ENCODE measurements around the gene UBE2D1. TPM values are rescaled to one million over a fixed set of nuclear protein-coding genes. Genes with fewer than 3 reads are reported as not detected.

Gene UBE2D1
- total RNA-seq, 2 donors from 2014 or later, result 14.6 to 18.4 TPM

- intact Hi-C loops (cut with DNase I), result no loop called here
- Histone ChIP-seq H3K27me3 (no peaks in the 10 kb centered on the region), H3K9ac (ENCODE audit: low read depth in 2 of 2, low read length in 2 of 2) (no peak overlapping the region), H3K9me3 (no peaks in the 10 kb centered on the region), H3K4me1 (no peaks in the 10 kb centered on the region), H3K27ac (no peak overlapping the region), H3K4me3 (no peak overlapping the region), H3K36me3 (no peaks in the 10 kb centered on the region)
- DNase-seq, result no peak
- no peak for TF ChIP-seq CTCF (IDR thresholded peaks at IDR 0.05)
Measured at GRCh38 chr10:58348571-58349033, 13.8 kb downstream of the UBE2D1 start.

- no peaks in the 10 kb centered on the region for H3K4me1 ChIP-seq
- H3K27ac ChIP-seq, result no peak overlapping the region
- no peak for TF ChIP-seq CTCF (IDR thresholded peaks at IDR 0.05)
- no peaks in the 10 kb centered on the region for H3K9me3 ChIP-seq
- DNase-seq, result no peak
- intact Hi-C loops (cut with DNase I), result no loop called here
- H3K9ac ChIP-seq (ENCODE audit: low read depth in 2 of 2, low read length in 2 of 2), result no peak overlapping the region
- H3K27me3 ChIP-seq, result no peaks in the 10 kb centered on the region
- no peak overlapping the region for H3K4me3 ChIP-seq
- no peaks in the 10 kb centered on the region for H3K36me3 ChIP-seq
Measured at GRCh38 chr10:58350023-58350422, 15.2 kb downstream of the UBE2D1 start.

GRCh38 chr10:58350619-58351323 lies 16.0 kb downstream of the UBE2D1 start:
- no peak for DNase-seq
- TF ChIP-seq CTCF (IDR thresholded peaks at IDR 0.05), result no peak
- Histone ChIP-seq H3K27ac (no peak overlapping the region), H3K4me1 (no peaks in the 10 kb centered on the region), H3K9me3 (no peaks in the 10 kb centered on the region), H3K36me3 (no peaks in the 10 kb centered on the region), H3K27me3 (no peaks in the 10 kb centered on the region), H3K9ac (ENCODE audit: low read depth in 2 of 2, low read length in 2 of 2) (no peak overlapping the region), H3K4me3 (no peak overlapping the region)
- intact Hi-C loops (cut with DNase I), result no loop called here

GRCh38 chr10:58351616-58352578 lies 17.1 kb downstream of the UBE2D1 start:
- TF ChIP-seq CTCF (IDR thresholded peaks at IDR 0.05), result no peak
- DNase-seq, result no peak
- H3K9ac ChIP-seq (ENCODE audit: low read depth in 2 of 2, low read length in 2 of 2), result no peak overlapping the region
- no peaks in the 10 kb centered on the region for H3K4me1 ChIP-seq
- H3K9me3 ChIP-seq, result no peaks in the 10 kb centered on the region
- no peak overlapping the region for H3K27ac ChIP-seq
- H3K4me3 ChIP-seq, result no peak overlapping the region
- H3K27me3 ChIP-seq, result no peaks in the 10 kb centered on the region
- H3K36me3 ChIP-seq, result no peaks in the 10 kb centered on the region
- intact Hi-C loops (cut with DNase I), result no loop called here

GRCh38 chr10:58352956-58353610 lies 18.3 kb downstream of the UBE2D1 start:
- no peak overlapping the region for H3K27ac ChIP-seq
- H3K27me3 ChIP-seq, result no peaks in the 10 kb centered on the region
- H3K9ac ChIP-seq (ENCODE audit: low read depth in 2 of 2, low read length in 2 of 2), result no peak overlapping the region
- intact Hi-C loops (cut with DNase I), result no loop called here
- no peak for TF ChIP-seq CTCF (IDR thresholded peaks at IDR 0.05)
- no peaks in the 10 kb centered on the region for H3K9me3 ChIP-seq
- no peak overlapping the region for H3K4me3 ChIP-seq
- no peaks in the 10 kb centered on the region for H3K36me3 ChIP-seq
- DNase-seq, result no peak
- no peaks in the 10 kb centered on the region for H3K4me1 ChIP-seq
